ENCODE data around the gene NKD1.

Gene NKD1

DNA sequence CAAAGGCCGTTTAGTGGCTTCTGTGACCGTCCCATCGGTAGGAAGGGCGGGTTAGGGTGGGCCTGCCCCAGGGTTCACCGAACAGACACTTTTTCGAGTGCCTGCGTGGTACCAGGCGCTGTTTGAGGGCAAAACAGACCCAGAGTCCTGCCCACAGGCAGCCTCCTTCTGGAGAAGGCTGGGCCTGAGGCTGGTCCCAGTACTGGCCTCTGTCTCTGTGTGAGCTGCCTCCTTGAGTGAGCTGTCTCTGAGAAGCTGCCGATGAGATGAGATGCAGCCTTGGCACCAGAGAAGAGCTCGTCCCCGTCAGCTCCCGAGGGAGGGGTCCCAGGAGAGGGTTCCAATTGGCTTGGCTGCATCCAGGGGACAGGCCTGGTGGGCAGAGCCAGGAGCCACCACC, 53.1 kb downstream of the NKD1 start:
- DNase-seq = no peak

DNA sequence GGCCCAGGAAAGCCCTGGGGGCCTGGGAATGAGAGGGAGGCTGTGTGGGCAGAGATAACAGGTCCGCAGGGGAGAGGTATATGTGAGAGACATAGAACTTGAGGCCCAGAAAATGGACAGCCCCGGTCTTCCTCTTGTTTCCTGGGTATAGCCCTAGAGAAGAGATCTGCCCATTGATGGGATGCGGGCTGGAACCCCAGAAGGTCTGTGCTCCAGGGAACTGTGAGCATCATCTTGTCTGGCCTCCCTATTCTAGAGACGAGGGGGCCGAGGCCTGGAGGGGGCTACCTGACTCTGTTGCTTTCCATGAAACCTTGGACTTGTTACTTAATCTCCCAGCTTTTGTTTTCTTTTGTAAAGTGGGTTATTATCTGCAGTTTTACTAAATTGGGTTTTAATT, 53.9 kb downstream of the NKD1 start:
- DNase-seq = no peak

DNA sequence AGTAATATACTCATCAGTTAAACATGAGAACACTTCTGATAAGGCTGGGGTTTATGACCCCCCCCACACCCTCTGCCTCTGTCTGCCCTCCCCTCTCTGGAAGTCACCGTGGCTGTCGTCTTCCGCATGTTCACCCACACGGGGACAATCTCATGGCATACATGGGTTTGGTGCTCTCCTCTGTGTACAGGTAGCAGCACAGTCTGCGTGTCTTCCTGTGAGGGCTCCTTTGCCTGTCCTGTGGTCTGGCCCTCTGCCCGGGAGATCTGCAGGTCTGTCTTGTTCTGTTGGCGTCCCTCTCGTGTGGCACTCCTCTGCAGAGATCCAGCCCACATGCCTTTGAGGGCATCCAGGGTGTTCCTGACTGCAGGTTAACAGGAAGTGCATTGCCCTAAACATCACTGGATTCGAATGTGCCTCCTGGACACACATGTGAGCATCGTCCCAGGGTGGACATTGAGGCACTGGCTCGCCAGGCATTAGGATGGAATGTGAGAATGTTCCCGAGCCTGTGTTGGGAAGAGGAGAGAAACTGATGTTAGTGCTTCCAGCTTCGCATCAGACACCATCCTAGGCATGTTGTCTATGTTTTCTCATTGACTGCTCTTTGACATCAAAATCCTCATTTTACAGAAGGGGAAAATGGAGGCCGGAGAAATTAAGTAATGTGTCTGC, 54.5 kb downstream of the NKD1 start:
- DNase-seq = no peak

DNA sequence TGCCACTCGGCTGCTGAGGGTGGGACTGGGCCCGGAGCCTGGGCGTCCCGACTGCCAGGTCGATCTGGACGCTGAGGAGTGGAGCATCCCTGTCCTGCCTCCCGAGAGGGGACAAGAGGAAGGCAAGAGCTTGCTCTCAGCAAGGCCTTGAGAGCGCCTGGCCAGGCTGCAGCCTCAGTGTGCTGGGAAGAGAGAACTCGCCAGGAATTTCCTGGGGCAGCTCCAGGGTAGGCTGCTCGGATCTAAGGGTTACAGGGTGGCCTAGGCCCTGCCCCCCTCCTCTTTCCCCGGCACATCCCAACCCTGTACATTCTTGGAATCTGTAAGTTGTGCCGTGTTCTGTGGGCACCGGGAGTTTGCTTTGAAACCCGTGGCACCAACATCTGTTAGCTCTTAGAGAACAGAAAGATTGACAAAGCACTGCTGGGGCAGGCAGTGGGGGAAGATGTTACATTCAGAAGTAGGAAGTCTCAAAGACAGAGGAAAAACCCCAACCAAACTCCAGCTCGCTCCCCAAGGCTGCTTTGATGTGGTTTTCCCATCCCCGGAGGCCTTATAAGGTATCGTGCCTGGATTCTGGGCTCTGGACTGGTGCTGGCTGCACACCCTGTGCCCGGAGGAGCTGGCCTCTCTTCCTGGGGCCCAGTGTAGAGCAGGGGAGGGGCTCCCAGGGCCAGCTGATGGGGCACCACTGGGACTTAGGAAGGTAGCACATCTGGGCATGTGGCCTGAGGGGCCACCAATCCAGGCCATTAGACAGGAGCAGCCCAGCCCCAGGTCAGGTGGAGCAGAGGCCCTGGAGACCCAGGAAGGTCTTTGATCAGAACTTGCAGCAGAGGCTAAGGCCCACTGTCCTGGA, 55.2 kb downstream of the NKD1 start:
- peak; percentile 90 for DNase-seq

DNA sequence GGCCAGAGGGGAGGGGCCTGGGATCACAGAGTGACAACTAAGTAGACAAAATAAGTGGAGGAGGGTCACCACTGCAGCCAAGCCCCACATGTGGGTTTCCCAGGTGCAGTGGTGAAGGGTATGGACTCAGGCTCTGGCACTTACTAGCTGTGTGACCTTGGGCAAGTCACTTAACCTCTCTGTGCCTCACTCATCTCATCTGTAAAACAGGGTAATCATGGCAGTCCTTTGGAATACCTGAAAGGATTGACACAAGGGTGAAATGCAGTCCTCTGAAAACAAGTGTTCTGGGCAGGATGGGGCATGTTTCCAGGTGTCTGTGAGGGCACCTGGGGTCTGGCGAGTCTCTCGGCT, 55.8 kb downstream of the NKD1 start:
- DNase-seq = no peak

DNA sequence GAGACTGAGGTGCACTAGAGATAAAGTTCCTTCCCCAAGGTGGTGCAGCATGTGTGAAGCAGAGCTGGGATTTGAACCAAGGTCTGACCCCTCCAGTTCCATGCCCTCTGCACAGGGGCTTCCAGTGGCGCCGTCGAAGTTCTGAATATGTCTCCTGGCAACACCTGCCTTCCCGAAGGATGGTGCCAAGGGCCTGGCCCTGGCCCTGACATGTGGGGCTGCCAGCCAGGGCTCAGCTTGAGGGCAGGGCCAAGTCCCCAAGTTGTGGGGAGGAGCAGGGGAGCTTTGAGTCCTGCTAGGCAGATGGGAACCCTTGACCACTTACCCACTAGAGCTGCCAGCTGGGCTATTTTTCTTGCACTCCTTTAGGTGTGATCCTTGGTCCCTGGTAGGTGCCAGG, 56.4 kb downstream of the NKD1 start:
- DNase-seq = no peak

DNA sequence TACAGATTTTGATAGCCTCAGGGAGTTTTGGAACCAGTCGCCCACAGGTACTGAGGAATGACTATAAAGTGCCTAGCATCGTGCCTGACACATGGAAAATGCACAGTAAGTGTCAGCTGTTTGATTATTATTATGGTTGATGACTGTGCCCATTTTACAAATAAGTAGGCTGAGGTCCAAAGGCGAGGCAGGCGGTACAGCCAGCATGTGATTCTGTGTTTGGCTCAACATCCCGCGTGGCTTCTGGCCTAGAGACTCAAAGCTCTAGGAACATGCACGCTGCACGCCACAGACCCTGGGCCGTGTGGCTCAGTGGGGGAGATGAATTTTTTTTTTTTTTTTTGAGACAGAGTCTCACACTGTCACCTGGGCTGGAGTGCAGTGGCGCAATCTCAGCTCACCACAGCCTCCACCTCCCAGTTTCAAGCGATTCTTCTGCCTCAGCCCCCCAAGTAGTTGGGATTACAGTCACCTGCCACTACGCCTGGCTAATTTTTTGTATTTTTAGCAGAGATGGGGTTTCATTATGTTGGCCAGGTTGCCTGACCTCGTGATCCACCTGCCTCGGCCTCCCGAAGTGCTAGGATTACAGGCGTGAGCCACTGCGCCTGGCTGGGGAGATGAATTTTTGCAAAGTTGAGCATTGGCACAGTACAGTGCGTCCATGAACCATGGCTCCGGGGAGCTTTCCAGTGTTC, 57.7 kb downstream of the NKD1 start:
- no peak for DNase-seq

DNA sequence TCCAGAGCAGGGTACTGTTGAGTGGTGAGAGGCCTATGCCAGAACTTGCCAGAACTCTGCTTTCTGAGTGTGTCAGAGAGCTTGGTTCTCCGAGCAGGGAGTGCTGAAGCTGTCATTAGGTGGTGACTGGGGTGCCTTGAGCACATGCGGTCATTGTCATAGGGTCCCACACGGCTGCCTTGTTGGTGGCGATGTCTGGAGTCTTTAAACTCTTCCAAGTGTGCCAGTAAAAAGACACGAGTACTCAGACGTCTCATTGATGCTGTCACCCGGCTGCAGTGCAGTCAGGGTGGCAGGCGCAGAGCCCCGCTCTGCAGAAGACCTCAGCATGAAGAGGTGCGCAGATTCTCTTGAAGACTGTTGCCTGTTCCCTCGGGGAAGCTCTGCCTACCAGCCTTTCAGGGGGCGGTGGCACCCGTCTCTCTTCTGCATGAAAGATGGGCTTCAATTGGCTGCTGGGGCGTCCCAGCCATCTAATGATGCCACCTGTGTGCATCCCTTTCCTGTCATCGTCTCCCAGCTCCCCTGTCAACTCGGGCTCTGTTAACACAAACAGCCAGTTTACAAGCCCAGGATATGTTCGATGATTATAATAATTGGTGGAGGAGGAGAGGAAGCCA, 58.3 kb downstream of the NKD1 start:
- DNase-seq = no peak

DNA sequence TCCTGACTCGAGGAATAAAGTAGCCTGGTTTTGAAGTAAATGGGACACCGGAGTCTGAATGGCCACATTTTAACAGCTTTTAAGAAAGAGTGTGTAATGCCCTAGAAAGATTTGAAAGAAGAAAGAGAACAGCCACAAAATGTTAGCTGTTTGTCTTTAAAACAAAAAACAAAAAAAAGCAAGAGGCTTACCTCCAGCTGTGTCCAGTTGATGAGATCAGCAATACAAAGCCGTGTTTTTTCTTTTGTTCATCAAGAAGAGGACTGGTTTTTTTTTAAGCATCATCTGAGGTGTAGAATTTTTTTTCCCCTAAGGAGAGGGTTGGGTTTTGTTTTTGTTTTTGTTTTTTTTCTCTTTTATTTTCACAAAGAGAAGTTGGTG, 58.8 kb downstream of the NKD1 start:
- no peak for DNase-seq

DNA sequence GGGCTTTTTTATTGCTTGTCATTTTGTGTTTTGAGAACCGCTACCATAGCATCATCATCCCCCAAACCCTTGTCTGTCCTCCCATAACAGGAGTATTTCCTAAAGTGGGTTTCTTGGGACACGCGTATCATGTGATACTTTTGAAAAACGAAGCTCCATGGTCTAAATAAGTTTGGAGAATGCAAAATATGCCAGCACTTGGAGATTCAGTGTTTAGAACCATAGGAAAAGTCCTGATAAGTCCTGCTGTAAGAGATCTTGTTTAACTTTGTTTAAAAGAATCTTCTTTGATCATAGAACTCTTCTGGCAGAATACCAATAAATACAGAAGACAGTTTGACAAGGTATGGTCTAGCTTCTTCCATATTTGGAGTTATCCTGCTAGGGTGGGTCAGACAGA, 59.3 kb downstream of the NKD1 start:
- DNase-seq = no peak

DNA sequence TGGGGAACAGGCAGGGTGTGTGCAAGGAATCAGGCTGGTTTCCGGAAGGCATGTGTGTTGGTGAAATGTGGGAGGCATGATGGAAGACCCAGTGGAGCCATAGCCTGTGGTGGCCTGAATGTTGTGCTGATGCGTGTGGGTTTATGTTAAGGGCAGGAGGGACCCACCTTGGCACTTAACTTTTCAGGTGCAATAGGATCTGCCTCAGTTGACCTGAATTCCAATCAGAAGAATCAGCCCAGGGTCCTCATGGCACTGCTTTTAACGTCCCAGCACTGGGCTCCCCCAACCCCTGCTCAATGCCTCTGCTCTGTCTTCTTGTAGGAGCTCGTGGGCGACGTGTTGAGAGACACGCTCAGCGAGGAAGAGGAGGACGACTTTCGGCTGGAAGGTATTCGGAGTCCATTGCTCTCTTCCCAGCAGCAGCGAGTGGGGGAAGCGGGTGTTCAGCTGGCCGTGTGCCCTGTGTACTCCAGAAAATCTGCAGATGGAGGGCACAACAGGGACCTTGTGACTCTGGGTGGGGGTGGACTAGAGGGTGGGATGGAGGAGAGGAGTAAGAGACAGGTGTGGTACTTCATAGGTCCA, 59.9 kb downstream of the NKD1 start:
- no peak for DNase-seq

DNA sequence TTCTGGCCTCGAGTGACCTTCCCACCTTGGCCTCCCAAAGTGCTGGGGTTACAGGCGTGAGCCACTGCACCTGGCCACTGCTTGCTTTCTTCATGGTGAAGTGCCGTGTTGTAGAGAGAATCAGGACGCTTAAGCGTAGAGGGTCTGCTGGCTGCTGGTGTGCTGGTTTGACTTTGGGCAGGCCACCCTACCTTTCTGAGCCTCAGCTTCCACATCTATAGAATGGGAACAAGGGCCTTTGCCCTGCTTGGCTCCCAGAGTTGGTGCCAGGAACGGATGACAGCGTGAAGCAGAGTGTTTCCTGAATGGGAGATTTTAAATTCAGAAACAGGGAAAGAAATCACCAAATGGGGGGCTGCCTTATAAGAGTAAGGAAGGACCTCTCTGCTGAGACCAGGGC, 60.9 kb downstream of the NKD1 start:
- no peak for DNase-seq

DNA sequence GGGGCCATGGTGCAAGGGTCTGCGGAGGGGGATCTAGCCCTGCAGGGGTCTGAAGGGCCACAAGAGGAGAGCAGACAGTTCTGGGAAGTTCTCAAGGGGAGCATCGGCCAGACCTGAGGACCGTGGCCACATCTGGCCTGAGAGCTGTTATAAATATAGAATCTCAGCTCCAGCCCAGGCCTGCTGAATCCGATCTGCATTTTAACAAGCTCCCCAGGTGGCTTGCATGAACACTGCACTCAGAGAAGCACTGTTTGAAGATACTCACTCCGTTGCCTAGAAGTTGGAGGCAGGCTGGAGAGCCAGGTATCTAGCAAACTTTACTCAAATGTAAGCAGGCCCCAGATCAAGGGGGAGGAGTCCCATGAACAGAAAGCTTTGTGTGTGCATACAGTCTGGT, 61.3 kb downstream of the NKD1 start:
- no peak for DNase-seq

DNA sequence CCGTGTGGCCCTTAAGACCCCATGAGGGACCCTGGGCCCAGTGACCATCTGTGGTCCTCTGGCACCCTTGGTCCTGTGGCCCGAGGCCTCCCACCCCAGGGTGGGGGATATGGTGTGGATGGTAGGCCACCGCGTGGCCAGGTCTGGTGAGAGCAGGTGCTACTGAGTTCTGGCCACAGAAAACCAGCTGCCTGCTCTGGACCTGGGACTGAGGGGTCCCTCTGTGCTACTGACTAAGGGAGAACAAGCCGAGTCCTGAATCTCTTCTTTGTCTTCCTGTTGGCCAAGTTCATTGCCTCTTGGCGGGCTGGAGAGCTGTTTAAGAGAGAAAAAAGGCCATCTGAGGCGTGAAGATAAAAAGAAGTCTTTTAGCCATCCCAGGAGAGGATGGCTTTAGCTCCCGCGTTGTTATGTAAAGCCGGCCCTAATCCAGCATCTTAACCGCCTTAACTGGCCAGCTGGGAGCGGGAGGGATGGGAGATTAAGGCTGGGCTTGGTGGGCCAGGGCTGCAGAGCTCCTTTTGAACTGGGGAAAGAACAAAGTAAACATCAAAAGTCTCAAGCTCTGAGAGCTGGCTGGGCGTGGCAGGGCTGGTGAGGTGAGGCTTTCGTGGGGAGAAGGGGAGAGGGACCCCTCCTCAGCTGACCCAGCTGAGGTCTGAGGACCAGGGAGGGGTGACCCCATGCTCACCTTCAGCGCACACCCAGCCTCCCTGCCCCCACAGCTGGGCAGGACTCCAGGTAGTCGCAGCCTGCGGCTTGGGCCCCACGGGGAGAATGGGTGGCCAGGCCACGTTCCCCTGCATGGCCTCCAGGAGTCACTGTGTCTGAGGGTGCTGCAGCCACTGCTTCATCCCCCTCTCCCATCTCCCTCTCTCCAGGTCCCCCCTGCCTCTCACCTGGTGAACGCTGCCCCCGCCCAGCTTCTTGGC, 62.4 kb downstream of the NKD1 start:
- DNase-seq = no peak

DNA sequence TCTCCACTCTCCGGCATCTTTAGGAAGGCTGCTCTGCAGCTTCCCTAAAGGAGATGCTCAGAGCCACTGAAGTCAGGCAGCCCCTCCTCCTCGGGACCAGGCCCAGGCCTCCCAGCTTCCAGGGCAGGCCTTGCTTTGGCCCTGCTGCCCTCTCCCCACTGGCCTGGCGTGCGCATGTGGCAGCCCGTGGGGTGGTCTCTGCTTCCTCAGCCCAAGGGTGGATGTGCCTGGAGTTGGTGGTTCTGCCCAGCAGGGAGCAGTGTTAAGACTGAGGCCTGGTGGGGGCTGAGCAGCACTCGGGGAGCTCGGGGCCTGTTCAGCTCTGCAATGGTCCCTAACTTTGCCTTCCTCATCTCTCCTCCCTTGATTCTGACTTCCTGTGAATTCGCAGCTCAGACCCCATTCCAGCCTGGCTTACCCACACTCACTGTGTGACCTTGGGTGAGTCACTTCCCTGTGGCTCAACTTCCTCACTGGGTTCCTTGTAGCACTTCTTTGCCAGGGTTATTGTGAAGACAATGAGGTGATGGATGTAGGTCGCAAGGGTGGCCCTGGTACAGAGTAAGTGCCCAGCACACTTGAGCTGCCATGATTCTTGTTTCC, 63.2 kb downstream of the NKD1 start:
- DNase-seq = peak; percentile 45

DNA sequence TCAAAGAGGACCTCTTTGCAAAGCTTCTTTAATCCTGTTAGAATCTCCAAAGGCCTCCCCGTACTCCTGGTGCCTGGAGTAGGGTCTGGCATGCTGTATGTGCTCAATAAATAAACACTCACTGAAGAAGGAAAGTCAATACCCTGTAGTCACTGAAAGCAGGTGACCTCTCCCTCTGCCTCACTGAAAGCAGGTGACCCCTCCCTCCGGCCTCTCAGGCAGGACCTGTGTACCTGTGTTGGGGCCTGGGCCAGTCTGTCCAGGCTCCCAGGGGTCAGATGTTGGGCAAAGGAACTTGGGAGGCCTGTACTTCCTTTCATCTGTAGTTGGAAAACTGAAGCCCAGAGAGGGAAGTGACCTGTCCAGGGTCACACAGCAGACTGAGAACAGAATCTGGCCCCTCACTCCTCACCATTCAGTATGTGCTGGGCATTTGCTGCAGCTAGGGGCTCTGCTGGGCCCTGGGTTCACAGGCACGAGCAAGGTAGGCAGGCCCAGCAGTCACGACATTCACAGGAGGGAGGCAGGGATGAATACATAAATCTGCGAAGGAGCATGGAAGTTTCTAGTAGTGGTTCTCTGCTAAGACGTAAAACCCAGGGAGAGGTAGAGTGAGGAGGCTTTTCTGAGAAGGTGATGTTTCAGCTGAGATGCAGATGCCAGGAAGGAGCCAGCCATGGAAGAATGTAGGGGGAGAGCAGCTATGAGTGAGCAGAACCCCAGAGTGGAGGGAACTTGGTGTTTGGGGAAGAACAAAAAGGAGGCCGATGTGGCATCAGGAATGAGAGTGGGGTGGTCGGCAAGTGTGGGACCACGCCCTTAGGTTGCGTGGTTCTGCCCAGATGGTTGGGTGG, 64.0 kb downstream of the NKD1 start:
- no peak for DNase-seq

DNA sequence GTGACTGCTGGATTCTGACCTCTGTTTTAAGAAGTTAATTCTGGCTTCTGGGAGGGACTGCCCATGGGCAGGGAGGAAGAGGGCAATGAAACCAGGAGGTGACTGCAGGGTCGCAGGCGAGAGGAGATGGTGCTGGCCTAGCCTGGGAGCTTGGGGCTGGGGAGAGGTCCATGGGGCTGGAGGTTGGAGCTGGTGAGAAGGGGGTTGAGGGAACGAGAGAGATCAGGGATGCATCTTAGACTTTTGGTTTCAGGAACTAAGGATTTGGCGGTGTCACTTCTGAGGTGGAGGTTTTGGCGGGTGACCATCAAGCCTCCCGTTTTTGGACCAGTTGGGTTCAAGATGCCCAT, 64.6 kb downstream of the NKD1 start:
- DNase-seq = no peak

DNA sequence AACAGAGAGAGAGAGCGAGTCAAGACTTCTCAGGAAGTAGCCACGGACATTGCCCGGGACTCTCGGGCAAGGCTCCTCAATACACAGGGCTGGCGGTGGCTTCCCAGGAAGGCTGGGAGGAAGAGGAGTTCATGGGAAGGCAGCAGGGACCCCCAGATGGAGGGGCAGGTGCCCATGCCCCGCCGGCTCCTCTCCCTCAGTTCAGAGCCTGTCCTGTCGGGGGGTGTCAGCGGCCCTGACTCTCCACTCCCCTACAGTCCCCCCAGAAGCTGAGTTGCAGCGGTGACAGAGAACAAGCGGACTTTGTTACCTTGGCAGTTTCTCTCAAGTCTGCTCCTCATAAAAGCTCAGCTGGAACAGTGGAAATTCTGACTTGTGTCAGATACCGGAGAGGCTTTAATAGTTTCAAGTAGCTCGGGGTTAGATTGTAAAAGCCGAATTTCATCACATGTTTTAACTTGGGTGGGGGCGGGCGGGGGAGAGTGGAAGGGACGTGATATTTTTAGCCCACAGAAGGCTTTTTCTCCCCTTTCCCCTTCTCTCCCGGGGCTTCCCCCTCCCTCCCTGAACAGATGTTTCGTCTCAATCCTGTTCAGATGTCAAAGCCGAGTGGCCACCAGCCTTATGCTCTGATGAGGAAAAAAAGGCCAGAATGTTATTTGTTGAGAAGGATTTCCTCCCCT, 65.2 kb downstream of the NKD1 start:
- DNase-seq = peak; percentile 38

DNA sequence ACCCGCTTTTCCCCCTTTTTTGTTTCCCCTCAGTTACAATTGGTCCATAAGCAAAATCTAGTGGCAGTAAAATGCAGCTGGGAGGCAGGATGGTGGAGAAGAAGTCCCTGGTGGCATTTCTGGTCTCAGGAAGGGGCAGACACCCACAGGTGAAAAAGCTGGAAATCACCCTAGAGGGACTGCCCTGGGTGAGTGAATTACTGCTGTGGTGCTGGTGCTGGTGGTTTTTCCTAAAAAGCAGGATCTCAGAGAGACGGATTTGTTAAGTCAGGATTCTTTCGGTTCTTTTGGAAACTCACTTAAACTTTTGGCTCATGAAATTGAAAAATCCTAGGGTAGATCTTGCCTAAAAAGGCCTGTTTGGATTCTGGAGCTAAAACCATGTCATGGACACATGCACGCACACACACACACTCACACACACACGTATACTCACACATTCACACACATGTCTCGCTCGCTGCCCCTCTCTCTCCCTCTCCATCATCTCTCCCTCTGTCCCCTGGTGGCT, 65.8 kb downstream of the NKD1 start:
- DNase-seq = no peak
